Suprapubic skin (tissue), 4 donors: ENCODE results near the gene MYO1E. TPM values are rescaled to one million over a fixed set of nuclear protein-coding genes. Genes with fewer than 3 reads are reported as not detected.

Source experiments
- DNase-seq, 2 donors: peaks; one replicate each; pipeline ENCODE4 v3.0.0-alpha.2; 2019; ENCODE audit warnings: low spot score in 2 of 2
- H3K27ac ChIP-seq: fragments of 200-600 bp; sonication (generic); one replicate; pipeline ENCODE4 v1.5.1; 2019
- H3K27me3 ChIP-seq: fragments of 200-600 bp; sonication (generic); one replicate; pipeline ENCODE4 v1.5.1; 2019
- H3K36me3 ChIP-seq: fragments of 200-600 bp; sonication (generic); one replicate; pipeline ENCODE4 v1.5.1; 2019
- H3K4me1 ChIP-seq: fragments of 200-600 bp; sonication (generic); one replicate; pipeline ENCODE4 v1.5.1; 2019
- H3K4me3 ChIP-seq: fragments of 200-600 bp; sonication (generic); one replicate; pipeline ENCODE4 v1.5.1; 2019; ENCODE audit warnings: mild to moderate bottlenecking
- H3K9me3 ChIP-seq: fragments of 200-600 bp; sonication (generic); one replicate; pipeline ENCODE4 v1.5.1; 2019
- EP300 ChIP-seq: sonication (generic); formaldehyde crosslinking; IDR thresholded peaks from one replicate; pipeline ENCODE4 v1.6.1; 2017; ENCODE audit warnings: antibody characterized with exemption
- POLR2A ChIP-seq, 2 donors: fragments of 450-650 bp; IDR thresholded peaks; one replicate each; pipeline ENCODE4 v1.6.1; 2017; ENCODE audit warnings: antibody characterized with exemption in 2 of 2, mild to moderate bottlenecking in 2 of 2, moderate library complexity in 2 of 2
- POLR2AphosphoS5 ChIP-seq, 3 donors: sonication (generic); formaldehyde crosslinking; IDR thresholded peaks; one replicate each; pipeline ENCODE4 v1.6.1; 2017; ENCODE audit warnings: antibody characterized with exemption in 3 of 3
- WGBS: methylation state at CpG from one replicate; pipeline ENCODE4 v1.1.5; 2018; 5-methylcytosine and 5-hydroxymethylcytosine counted together
- total RNA-seq, 4 donors: library from RNA; depleted of rRNA; stranded (reverse); fragments of >200 nt; gene quantifications; one replicate each; pipeline ENCODE4 v1.1.0, GENCODE V29; 2016
- TF ChIP-seq, protein P1 (sequence below), 2 donors: fragments of 200-600 bp in 1 of 2; fragments of 450-650 bp in 1 of 2; sonication (generic) in 1 of 2; IDR thresholded peaks; one replicate each; pipeline ENCODE4 v1.5.1; 2016 to 2019; ENCODE audit warnings: antibody characterized with exemption in 2 of 2, mild to moderate bottlenecking in 1 of 2, moderate library complexity in 1 of 2

Gene MYO1E
- total RNA-seq, 4 donors from 2014 or later = 79.7 to 171 (median 144) TPM

DNA sequence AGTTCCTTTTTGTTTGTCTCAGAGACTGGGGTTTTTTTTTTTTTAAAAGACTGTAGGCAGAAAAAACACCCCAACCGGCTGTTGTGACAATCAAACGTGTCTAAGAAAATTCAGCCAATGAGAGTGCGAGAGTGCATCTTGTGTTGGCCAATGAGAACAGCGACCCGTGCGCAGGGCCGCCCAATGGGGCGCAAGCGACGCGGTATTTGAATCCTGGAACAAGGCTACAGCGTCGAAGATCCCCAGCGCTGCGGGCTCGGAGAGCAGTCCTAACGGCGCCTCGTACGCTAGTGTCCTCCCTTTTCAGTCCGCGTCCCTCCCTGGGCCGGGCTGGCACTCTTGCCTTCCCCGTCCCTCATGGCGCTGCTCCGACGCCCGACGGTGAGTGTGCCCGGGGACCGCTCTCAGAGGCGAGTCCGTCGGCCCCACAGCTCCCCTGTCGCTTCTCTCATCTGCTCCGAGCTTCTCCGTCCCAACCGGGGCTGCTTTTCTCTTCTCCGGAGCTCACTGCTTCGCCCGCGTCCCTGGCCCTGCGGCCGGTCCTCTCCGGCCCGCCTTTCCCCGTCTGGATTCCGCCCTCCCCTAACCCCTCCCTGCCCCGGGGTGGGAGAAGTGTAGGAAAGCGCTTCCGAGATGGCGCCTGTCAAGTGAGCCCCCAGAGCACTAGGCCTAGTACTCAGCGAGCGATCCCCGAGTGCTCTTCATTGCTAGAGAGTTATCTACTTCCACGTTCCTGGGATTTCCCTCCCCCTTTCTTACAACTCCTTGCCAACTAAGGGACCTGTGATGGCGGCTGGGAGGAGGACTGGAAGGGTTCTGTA is 267.5 kb downstream of the MYO1E start, which contains the start of gene CCNB2:
Gene CCNB2, plus strand, starts transcription at position 235 of the 821 bp plus-strand sequence. Its CDS starts 123 bp downstream, at position 358.
- peak; percentile 84 to 92 for DNase-seq
- peaks cover 2% of the 10 kb centered on the region for H3K36me3 ChIP-seq
- under 1% methylated on average over 57 of the region's 57 CpGs for WGBS
- no peaks in the 10 kb centered on the region for H3K9me3 ChIP-seq
- peak within 1 kb of the TSS; percentile 78 for H3K4me3 ChIP-seq
- H3K4me1 ChIP-seq = peaks cover 9% of the 10 kb centered on the region
- TF ChIP-seq, protein P1, sequence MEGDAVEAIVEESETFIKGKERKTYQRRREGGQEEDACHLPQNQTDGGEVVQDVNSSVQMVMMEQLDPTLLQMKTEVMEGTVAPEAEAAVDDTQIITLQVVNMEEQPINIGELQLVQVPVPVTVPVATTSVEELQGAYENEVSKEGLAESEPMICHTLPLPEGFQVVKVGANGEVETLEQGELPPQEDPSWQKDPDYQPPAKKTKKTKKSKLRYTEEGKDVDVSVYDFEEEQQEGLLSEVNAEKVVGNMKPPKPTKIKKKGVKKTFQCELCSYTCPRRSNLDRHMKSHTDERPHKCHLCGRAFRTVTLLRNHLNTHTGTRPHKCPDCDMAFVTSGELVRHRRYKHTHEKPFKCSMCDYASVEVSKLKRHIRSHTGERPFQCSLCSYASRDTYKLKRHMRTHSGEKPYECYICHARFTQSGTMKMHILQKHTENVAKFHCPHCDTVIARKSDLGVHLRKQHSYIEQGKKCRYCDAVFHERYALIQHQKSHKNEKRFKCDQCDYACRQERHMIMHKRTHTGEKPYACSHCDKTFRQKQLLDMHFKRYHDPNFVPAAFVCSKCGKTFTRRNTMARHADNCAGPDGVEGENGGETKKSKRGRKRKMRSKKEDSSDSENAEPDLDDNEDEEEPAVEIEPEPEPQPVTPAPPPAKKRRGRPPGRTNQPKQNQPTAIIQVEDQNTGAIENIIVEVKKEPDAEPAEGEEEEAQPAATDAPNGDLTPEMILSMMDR (IDR thresholded peaks at IDR 0.05) = no peak
- no peak for TF ChIP-seq POLR2AphosphoS5 (IDR thresholded peaks at IDR 0.05)
- TF ChIP-seq EP300 = no peak
- no peak for TF ChIP-seq POLR2A (IDR thresholded peaks at IDR 0.05)
- H3K27me3 ChIP-seq = no peaks in the 10 kb centered on the region
- no peak within 1 kb of the TSS for H3K27ac ChIP-seq

DNA sequence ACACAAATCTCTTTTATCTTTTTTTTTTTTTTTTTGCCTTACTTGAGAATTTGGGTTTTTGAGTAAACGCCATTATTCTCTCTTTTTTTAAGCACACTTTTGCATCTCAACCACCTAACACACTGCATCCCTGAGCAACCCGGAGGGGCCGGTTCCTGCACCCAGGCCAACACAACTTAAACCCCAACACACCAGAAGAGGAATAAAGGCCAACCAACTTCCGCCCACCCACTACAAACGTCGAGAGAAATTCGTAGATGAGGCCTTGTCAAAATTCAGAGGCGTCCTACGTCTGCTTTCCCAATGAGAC is 268.1 kb downstream of the MYO1E start:
- 2% methylated on average over 9 of the region's 9 CpGs for WGBS
- TF ChIP-seq, protein P1 (IDR thresholded peaks at IDR 0.05) = no peak
- TF ChIP-seq EP300 = no peak
- TF ChIP-seq POLR2AphosphoS5 (IDR thresholded peaks at IDR 0.05) = no peak
- TF ChIP-seq POLR2A (IDR thresholded peaks at IDR 0.05) = no peak
- no peak for DNase-seq
- Histone ChIP-seq H3K27ac (no peak overlapping the region), H3K27me3 (no peaks in the 10 kb centered on the region), H3K4me3 (peak overlapping the region; percentile 78), H3K9me3 (no peaks in the 10 kb centered on the region), H3K4me1 (peaks cover 9% of the 10 kb centered on the region), H3K36me3 (peaks cover 7% of the 10 kb centered on the region)

DNA sequence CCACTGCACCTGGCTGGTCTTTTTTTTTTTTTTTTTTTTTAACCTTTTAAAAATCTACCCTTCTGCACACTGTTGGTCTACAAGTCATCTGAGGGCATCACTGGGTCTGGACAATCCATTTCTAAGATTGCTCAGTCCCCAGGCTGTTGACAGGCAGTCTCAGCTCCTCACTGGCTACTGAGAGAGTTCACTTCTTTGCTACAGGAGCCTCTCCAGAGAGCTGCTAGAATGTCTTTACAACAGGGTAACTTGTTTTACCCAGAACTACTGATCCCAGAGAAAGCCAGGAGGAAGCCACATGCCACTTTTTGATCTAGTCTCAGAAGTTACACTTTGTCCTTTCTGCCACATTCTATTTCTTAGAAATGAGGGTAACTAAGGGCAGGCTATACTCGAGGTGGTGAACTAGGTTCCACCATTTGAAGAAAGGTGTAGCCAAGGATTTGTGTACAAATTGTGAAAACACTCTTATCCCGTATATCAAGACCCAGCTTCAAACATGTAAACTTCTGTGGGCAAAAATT is 273.4 kb downstream of the MYO1E start:
- Histone ChIP-seq H3K9me3 (no peaks in the 10 kb centered on the region), H3K36me3 (peaks cover 44% of the 10 kb centered on the region), H3K27me3 (no peaks in the 10 kb centered on the region), H3K27ac (no peak overlapping the region), H3K4me1 (no peaks in the 10 kb centered on the region), H3K4me3 (no peak overlapping the region)
- WGBS = 66% methylated on average over 2 of the region's 2 CpGs
- TF ChIP-seq POLR2A (IDR thresholded peaks at IDR 0.05) = no peak
- no peak for TF ChIP-seq POLR2AphosphoS5 (IDR thresholded peaks at IDR 0.05)
- TF ChIP-seq, protein P1 (IDR thresholded peaks at IDR 0.05) = no peak
- no peak for TF ChIP-seq EP300
- no peak for DNase-seq

DNA sequence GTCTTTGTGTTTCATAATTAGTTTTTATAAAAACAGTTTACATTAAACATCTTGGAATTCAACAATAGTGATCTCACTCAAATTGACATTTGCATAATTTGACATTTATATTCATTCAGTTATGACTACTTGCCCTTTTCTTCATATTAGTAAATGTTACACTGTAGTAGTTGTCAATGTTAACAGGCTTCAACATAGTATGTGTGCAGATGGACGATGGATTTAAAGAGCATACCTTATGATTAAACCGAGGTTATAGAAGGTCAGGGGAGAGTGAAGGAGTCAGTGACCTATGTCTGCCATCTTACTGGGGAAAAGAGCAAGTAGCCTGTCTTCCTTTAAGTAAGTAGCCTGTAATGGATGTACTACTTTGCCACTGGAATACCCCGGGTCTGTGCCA is 276.2 kb downstream of the MYO1E start:
- Histone ChIP-seq H3K9me3 (no peaks in the 10 kb centered on the region), H3K27me3 (no peaks in the 10 kb centered on the region), H3K4me3 (no peak overlapping the region), H3K36me3 (peaks cover 55% of the 10 kb centered on the region), H3K4me1 (no peaks in the 10 kb centered on the region), H3K27ac (no peak overlapping the region)
- WGBS = 93% methylated on average over 3 of the region's 3 CpGs
- DNase-seq = no peak
- TF ChIP-seq EP300 (no peak), POLR2A (IDR thresholded peaks at IDR 0.05) (no peak), POLR2AphosphoS5 (IDR thresholded peaks at IDR 0.05) (no peak)
- TF ChIP-seq, protein P1 (IDR thresholded peaks at IDR 0.05) = no peak

DNA sequence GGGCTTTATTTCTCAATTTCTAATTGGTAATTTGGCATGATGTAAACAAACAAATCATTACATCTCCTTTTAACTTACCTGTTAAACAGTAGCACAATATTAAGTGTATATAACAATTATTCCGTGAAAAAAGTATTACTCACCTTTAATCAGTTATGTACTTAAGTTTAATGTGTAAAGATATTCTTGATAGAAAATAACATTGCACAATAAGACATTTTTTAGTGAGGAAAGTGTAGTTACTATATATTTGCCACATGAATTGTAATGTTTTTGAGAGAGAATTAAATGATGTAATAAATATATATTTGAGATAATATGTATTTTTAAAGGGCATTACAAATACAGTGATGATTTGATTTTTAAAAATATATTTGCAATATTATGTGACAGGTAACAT is 278.6 kb downstream of the MYO1E start:
- Histone ChIP-seq H3K27ac (no peak overlapping the region), H3K4me3 (no peak overlapping the region), H3K9me3 (no peaks in the 10 kb centered on the region), H3K36me3 (peaks cover 68% of the 10 kb centered on the region), H3K27me3 (no peaks in the 10 kb centered on the region), H3K4me1 (no peaks in the 10 kb centered on the region)
- DNase-seq = no peak
- WGBS = 90% methylated on average over 1 of the region's 1 CpG
- TF ChIP-seq, protein P1 (IDR thresholded peaks at IDR 0.05) = no peak
- TF ChIP-seq POLR2A (IDR thresholded peaks at IDR 0.05) (no peak), EP300 (no peak), POLR2AphosphoS5 (IDR thresholded peaks at IDR 0.05) (no peak)
